Gastrocnemius medialis (tissue), 4 donors: ENCODE results near the gene SEMA3A.

Experiments
- CTCF ChIP-seq, 5 experiments: fragments of 450-650 bp in 3 of 5; fragments of 200-600 bp in 2 of 5; sonication (generic) in 2 of 5; IDR thresholded peaks in 4 of 5; conservative IDR thresholded peaks in 1 of 5; 1 replicate in 4 of 5; 2 replicates in 1 of 5; pipeline ENCODE4 v1.5.1; 2016 to 2019; ENCODE audit warnings: antibody characterized with exemption in 5 of 5, mild to moderate bottlenecking in 3 of 5, moderate library complexity in 3 of 5
- POLR2A ChIP-seq, 2 donors: fragments of 450-650 bp; IDR thresholded peaks; one replicate each; pipeline ENCODE4 v1.6.1; 2017; ENCODE audit warnings: antibody characterized with exemption in 2 of 2, mild to moderate bottlenecking in 2 of 2, moderate library complexity in 2 of 2

- TF ChIP-seq POLR2A (IDR thresholded peaks at IDR 0.05) (no peak), CTCF (IDR thresholded peaks at IDR 0.05 in 4 of 5, conservative IDR thresholded peaks at IDR 0.05 in 1 of 5) (no peak)
Measured at GRCh38 chr7:84207615-84208014, 13.0 kb upstream of the SEMA3A start.
